Liver (tissue), 3 donors: Measurements from ENCODE around the gene STXBP1.

Experiments used
- ATF3 ChIP-seq: IDR thresholded peaks from 2 replicates; pipeline ENCODE4 v1.6.1; 2016; ENCODE audit warnings: antibody characterized with exemption
- CTCF ChIP-seq: fragments of 150-350 bp; IDR thresholded peaks from 2 replicates; pipeline ENCODE4 v1.5.1; 2017; ENCODE audit warnings: improper control_type of control experiment, low read depth, low read length; ENCODE audit not compliant: missing input control
- EGR1 ChIP-seq, 2 donors: IDR thresholded peaks; 2 replicates each; pipeline ENCODE4 v1.6.1; 2016 to 2018; ENCODE audit warnings: antibody characterized with exemption in 2 of 2, low read depth in 2 of 2
- FOXA1 ChIP-seq: IDR thresholded peaks from 2 replicates; pipeline ENCODE4 v1.6.1; 2016; ENCODE audit warnings: antibody characterized with exemption
- GABPA ChIP-seq, 2 donors: IDR thresholded peaks in 1 of 2; conservative IDR thresholded peaks in 1 of 2; 2 replicates each; pipeline ENCODE4 v1.6.1; 2016; ENCODE audit warnings: antibody characterized with exemption in 2 of 2, mild to moderate bottlenecking in 1 of 2, moderate library complexity in 1 of 2
- HNF4G ChIP-seq: IDR thresholded peaks from 2 replicates; pipeline ENCODE4 v1.6.1; 2016; ENCODE audit warnings: antibody characterized with exemption
- JUND ChIP-seq, 2 donors: IDR thresholded peaks; 2 replicates each; pipeline ENCODE4 v1.6.1; 2016; ENCODE audit warnings: antibody characterized with exemption in 2 of 2
- NR2F2 ChIP-seq: IDR thresholded peaks from 2 replicates; pipeline ENCODE4 v1.6.1; 2016; ENCODE audit warnings: antibody characterized with exemption
- RAD21 ChIP-seq, 2 donors: IDR thresholded peaks; 2 replicates each; pipeline ENCODE4 v1.6.1; 2016; ENCODE audit warnings: antibody characterized with exemption in 2 of 2, mild to moderate bottlenecking in 2 of 2
- SP1 ChIP-seq: IDR thresholded peaks from 2 replicates; pipeline ENCODE4 v1.6.1; 2018; ENCODE audit warnings: antibody characterized with exemption, mild to moderate bottlenecking
- TAF1 ChIP-seq: conservative IDR thresholded peaks from 2 replicates; pipeline ENCODE4 v1.6.1; 2016; ENCODE audit warnings: antibody characterized with exemption, mild to moderate bottlenecking
- YY1 ChIP-seq: IDR thresholded peaks from 2 replicates; pipeline ENCODE4 v1.6.1; 2016; ENCODE audit warnings: antibody characterized with exemption, mild to moderate bottlenecking
- TF ChIP-seq, protein P1 (sequence below): IDR thresholded peaks from 2 replicates; pipeline ENCODE4 v1.6.1; 2016; ENCODE audit warnings: antibody characterized with exemption, mild to moderate bottlenecking
- TF ChIP-seq, protein P2 (sequence below): IDR thresholded peaks from 2 replicates; pipeline ENCODE4 v1.6.1; 2016; ENCODE audit warnings: antibody characterized with exemption
- donor health status: healthy.
- donor health status: healthy.

- TF ChIP-seq CTCF (no peak), JUND (IDR thresholded peaks at IDR 0.05) (no peak), SP1 (no peak), NR2F2 (no peak), ATF3 (no peak), TAF1 (no peak), YY1 (no peak), FOXA1 (no peak), EGR1 (IDR thresholded peaks at IDR 0.05; ENCODE audit: low read depth in 2 of 2) (no peak), HNF4G (no peak), GABPA (IDR thresholded peaks at IDR 0.05 in 1 of 2, conservative IDR thresholded peaks at IDR 0.05 in 1 of 2) (no peak), RAD21 (IDR thresholded peaks at IDR 0.05) (no peak)
- TF ChIP-seq, protein P1, sequence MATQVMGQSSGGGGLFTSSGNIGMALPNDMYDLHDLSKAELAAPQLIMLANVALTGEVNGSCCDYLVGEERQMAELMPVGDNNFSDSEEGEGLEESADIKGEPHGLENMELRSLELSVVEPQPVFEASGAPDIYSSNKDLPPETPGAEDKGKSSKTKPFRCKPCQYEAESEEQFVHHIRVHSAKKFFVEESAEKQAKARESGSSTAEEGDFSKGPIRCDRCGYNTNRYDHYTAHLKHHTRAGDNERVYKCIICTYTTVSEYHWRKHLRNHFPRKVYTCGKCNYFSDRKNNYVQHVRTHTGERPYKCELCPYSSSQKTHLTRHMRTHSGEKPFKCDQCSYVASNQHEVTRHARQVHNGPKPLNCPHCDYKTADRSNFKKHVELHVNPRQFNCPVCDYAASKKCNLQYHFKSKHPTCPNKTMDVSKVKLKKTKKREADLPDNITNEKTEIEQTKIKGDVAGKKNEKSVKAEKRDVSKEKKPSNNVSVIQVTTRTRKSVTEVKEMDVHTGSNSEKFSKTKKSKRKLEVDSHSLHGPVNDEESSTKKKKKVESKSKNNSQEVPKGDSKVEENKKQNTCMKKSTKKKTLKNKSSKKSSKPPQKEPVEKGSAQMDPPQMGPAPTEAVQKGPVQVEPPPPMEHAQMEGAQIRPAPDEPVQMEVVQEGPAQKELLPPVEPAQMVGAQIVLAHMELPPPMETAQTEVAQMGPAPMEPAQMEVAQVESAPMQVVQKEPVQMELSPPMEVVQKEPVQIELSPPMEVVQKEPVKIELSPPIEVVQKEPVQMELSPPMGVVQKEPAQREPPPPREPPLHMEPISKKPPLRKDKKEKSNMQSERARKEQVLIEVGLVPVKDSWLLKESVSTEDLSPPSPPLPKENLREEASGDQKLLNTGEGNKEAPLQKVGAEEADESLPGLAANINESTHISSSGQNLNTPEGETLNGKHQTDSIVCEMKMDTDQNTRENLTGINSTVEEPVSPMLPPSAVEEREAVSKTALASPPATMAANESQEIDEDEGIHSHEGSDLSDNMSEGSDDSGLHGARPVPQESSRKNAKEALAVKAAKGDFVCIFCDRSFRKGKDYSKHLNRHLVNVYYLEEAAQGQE = no peak
- TF ChIP-seq, protein P2, sequence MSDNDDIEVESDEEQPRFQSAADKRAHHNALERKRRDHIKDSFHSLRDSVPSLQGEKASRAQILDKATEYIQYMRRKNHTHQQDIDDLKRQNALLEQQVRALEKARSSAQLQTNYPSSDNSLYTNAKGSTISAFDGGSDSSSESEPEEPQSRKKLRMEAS = no peak
Measured at GRCh38 chr9:127650518-127650917, 38.4 kb downstream of the STXBP1 start.
